ENCODE measurements around the gene TMEM98. TPM values are rescaled to one million over a fixed set of nuclear protein-coding genes. Genes with fewer than 3 reads are reported as not detected.
"Not testable (repeated sequence)": the region's sequence is repeated elsewhere in the genome, so short reads cannot be mapped to it uniquely, and the experiment has no call there.

The TMEM98 gene
- total RNA-seq, 4 donors from 2014 or later, result 60.0 to 71.4 (median 68.2) TPM

- Histone ChIP-seq H3K9me3 (no peaks in the 10 kb centered on the region), H3K4me3 (no peak overlapping the region), H3K27ac (no peak overlapping the region), H3K36me3 (no peaks in the 10 kb centered on the region), H3K27me3 (peaks cover 10% of the 10 kb centered on the region), H3K4me1 (peaks cover 0 to 8% (median under 1%) of the 10 kb centered on the region in 3 donors)
- ATAC-seq, result no peak
- TF ChIP-seq EP300 (IDR thresholded peaks at IDR 0.05) (no peak), POLR2A (IDR thresholded peaks at IDR 0.05) (no peak), POLR2AphosphoS5 (IDR thresholded peaks at IDR 0.05) (no peak), CTCF (IDR thresholded peaks at IDR 0.05) (no peak)
- 63 to 74% methylated on average over 2 to 3 of the region's 4 CpGs for WGBS, 2 donors (ENCODE audit: low coverage in 1 of 2)
Measured at GRCh38 chr17:32882734-32883133, 45.2 kb upstream of the TMEM98 start.

GRCh38 chr17:32886951-32887350 is 41.0 kb upstream of the TMEM98 start:
- ATAC-seq, H3K9me3 ChIP-seq, H3K27me3 ChIP-seq, H3K27ac ChIP-seq, H3K36me3 ChIP-seq, H3K4me1 ChIP-seq, H3K4me3 ChIP-seq: not testable (repeated sequence)
- WGBS, 2 donors (ENCODE audit: low coverage in 1 of 2), result 81% methylated on average over 3 of the region's 16 CpGs; no CpG with 5 or more reads in 1 of the 2 donors

GRCh38 chr17:32887410-32887809 is 40.5 kb upstream of the TMEM98 start:
- WGBS, 2 donors (ENCODE audit: low coverage in 1 of 2), result no CpG with 5 or more reads among the region's 14 CpGs
- ATAC-seq, H3K4me3 ChIP-seq, H3K27ac ChIP-seq, H3K36me3 ChIP-seq, H3K9me3 ChIP-seq, H3K4me1 ChIP-seq, H3K27me3 ChIP-seq: not testable (repeated sequence)

GRCh38 chr17:32894245-32894644 is 33.7 kb upstream of the TMEM98 start:
- ATAC-seq, result no peak
- Histone ChIP-seq H3K36me3 (no peaks in the 10 kb centered on the region), H3K9me3 (no peaks in the 10 kb centered on the region), H3K4me1 (no peaks in the 10 kb centered on the region), H3K27ac (no peak overlapping the region), H3K4me3 (no peak overlapping the region), H3K27me3 (peaks cover 10% of the 10 kb centered on the region)
- 45 to 72% methylated on average over 4 of the region's 4 CpGs for WGBS, 2 donors (ENCODE audit: low coverage in 1 of 2)
- TF ChIP-seq EP300 (IDR thresholded peaks at IDR 0.05) (no peak), CTCF (IDR thresholded peaks at IDR 0.05) (no peak), POLR2A (IDR thresholded peaks at IDR 0.05) (no peak), POLR2AphosphoS5 (IDR thresholded peaks at IDR 0.05) (no peak)

GRCh38 chr17:32896647-32897258 is 31.2 kb upstream of the TMEM98 start:
- Histone ChIP-seq H3K4me1 (no peaks in the 10 kb centered on the region), H3K4me3 (no peak overlapping the region), H3K27me3 (peaks cover 16% of the 10 kb centered on the region), H3K36me3 (no peaks in the 10 kb centered on the region), H3K27ac (no peak overlapping the region), H3K9me3 (no peaks in the 10 kb centered on the region)
- 58 to 81% methylated on average over 1 to 2 of the region's 2 CpGs for WGBS, 2 donors (ENCODE audit: low coverage in 1 of 2)
- TF ChIP-seq POLR2AphosphoS5 (IDR thresholded peaks at IDR 0.05) (no peak), CTCF (IDR thresholded peaks at IDR 0.05) (no peak), EP300 (IDR thresholded peaks at IDR 0.05) (no peak), POLR2A (IDR thresholded peaks at IDR 0.05) (no peak)
- ATAC-seq, result no peak

- WGBS, 2 donors (ENCODE audit: low coverage in 1 of 2), result 50 to 66% methylated on average over 2 of the region's 2 CpGs
- no peak overlapping the region for H3K27ac ChIP-seq
- H3K4me3 ChIP-seq, result no peak overlapping the region
- no peaks in the 10 kb centered on the region for H3K4me1 ChIP-seq
- ATAC-seq, result no peak
- H3K9me3 ChIP-seq, result no peaks in the 10 kb centered on the region
- H3K27me3 ChIP-seq, result peaks cover 16% of the 10 kb centered on the region
- H3K36me3 ChIP-seq, result no peaks in the 10 kb centered on the region
- no peak for TF ChIP-seq POLR2A (IDR thresholded peaks at IDR 0.05)
Measured at GRCh38 chr17:32899236-32900013, 28.5 kb upstream of the TMEM98 start.
